Stimulated activated CD8-positive, alpha-beta memory T cell treated with anti-CD3 and anti-CD28 coated beads, Interleukin-15, amount 100 ng/mL, for 48 hours (primary cell): ENCODE measurements around the gene MCRS1.
A peak's percentile ranks its signal among the peaks of the same experiment; 100 is the strongest.

Experiments used
- DNase-seq, 2 donors: peaks; one replicate each; pipeline ENCODE4 v3.0.0-alpha.2; 2020; ENCODE audit warnings: low read depth in 2 of 2

Gene MCRS1

DNA sequence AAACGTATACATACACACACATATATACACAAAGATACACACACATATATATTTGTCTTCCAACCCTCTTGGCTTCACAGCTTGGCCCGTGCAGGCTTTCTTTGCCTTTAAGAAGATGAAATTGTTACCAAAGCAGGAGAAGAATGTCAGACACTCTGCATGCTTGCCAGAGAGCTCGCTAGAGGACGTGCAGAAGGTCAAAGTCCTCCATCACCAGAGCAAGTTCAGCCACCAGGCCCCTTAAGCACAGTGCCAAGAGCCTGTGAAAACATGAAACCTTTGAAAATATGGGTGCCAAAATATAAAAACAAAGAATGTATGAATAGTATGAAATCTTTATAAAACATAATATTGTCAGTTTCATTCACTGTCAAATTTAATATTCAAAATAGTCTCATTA, 14.9 kb upstream of the MCRS1 start:
- no peak for DNase-seq

DNA sequence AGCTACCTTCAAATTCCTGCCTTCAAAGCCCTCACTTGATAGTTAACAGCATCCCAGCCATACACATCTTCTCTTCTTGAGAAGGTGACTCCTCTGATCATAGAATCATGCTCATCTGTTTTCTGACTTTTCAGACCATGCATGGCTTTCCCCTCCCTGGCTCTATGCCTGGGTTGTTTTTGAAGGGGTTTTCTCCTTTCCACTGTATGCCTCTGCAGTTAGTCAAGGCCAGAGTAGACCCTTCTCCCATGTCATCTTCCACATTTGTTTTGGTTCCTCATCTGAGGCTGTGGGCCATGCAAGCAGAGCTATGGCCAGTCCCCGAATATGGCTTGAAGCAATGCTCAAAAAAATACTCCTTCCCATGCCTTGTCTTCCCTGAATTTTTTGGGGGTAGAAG, 14.3 kb upstream of the MCRS1 start:
- no peak for DNase-seq

DNA sequence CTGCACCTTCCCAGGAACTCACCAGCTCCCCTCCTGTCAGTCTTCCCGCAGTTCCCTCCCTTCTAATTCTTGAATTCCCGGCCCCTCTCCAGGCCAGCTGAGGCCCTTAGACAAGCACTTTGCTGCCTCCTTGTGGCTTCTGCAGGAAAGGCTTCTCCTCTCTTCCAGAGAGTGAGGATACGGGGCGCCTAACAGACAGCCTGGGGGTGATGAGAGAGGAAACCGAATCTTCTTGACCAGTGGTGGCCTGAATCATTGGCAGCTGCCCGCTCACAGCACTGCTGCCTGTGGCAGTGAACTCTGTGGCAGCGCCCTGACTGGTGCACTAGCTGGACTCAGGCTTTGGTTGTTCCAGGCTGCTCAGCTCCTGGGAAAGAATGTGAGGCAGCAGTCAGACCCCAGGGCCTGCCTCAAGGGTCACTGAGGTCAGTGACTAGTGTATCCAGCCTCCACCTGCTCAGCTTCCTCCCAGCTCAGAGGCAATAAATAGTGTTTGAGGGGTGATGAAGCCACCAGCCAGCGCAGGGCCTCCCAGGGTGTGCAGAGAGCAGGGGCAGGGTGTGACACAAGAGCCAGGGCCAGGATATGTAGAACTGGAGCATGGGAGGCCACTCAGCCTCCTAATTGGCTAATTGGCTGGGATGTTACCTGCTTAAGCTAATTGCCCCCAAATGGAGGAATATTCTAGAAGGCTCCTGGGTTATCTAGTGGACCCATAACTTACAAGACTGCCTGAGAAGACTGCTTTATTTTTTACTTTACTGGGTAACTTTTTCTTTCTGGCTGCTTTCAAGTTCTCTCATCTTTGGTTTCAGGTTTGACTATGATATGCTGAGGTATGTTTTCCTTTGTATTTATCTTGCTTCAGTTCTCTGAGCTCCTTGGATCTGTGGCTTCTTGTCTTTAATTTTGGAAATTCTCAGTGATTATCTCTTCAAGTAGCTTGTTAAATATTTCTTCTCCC, 12.9 kb upstream of the MCRS1 start:
- DNase-seq: peak in 1 of 2 donors; percentile 21

DNA sequence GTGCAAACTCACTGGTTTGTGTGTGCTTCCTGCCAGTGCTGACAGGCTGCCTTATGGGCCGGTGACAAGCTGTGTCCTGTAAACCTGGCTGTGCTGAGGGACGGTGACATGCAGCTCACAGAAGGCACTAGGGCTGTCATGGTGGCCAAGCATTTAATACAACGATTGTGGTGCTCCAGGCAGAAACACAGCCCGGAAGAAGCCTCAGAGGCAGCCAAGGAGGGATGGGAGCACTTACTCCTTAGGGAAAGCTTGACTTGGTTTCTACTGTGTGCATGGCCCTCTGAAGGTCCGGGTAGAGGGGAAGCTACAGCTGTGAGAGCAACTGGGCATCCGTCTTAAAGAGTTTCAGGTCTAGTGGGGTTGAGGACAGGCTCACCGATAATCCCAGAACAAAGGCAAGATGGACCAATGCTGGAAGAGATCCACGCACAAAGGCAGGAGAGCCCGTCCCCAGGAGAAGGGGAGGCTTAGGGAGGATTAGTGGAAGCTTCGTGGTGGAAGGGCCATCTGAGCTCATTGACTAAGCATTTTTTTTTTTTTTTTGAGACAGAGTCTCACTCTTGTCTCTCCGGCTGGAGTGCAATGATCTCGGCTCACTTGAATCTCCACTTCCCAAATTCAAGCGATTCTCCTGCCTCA, 10.7 kb upstream of the MCRS1 start:
- no peak for DNase-seq

DNA sequence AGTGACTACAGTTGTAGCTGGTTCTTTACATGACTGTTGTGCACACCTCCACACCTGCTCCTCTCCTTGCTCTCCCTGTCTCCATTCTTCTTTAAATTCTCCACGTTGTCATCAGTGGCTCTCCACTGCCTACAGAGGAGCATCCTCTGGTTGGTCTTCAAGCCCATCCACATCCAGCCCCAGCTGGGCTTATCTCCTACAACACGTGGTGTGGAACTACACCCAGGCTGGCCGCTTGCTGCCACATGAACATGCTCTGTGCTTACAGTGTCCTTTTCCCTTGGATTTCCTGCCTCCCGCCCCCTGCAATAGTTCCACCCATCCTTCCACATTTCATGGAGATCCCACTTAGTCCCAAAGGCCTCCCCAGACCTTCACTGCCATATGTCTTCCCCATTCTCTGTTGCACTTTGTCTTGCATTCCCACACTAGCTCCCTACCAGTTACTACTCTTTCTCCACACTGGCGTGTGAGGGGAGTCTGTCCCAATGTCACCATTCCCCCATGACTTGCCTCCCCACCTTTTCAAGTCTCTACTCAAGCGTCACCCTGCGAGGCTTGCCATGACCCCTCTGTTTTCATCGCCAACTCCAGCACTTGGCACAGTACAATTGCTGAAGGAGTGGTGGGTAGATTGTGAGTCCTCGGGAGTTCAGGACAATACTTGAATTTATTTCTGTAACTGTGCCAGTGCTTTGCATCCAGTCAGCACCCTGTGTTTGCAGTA, 9.8 kb upstream of the MCRS1 start:
- no peak for DNase-seq

DNA sequence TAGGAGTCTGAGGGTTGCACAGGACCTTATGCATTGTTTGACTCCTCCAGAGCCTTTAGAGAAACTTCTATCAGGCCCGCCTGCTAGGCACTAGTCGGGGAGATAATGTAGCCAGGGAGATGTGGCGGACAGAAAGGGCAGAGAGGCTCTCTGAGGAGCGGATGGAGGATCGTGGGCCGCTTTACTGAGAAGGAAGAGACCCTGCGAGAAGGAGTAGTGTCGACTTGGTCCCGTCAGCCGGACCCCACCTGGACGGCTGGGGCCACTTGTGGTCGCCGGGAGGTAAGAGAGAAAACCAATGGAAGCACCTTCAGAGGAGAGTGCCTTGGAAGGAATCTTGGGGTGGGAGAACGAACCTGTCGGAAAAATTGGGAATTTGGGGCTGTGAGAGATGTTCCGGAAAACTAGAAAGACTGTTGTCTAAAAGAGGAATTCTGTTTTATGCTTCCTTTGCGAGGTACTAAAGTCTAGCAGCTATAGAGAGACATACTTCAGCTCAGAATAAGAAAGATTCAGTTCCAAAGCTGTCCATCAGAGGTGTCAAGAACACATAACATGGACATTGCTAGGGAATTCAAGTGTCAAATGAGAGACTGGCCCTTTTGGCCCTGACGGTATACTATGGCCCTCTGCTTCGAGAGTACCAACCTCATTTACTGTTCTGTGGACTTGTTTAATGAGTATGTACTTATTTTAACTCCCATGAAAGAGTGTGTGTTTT, 660 bp upstream of the MCRS1 start:
- no peak for DNase-seq

DNA sequence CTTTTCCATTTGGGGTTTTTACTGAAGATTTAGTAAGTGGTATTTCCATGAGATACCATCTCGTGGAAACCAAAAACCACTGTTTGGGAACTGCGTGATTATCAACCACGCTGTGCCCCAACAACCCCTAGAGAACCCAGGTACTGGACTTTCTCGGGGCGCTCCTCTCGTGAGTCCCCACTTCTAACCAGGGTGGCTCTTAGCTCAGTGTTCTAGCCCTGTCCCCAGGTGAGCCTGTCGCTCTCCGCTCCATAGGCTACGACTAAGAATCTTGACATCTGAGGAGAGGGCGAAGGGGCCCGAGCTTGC, 686 bp downstream of the MCRS1 start:
- DNase-seq: no peak

DNA sequence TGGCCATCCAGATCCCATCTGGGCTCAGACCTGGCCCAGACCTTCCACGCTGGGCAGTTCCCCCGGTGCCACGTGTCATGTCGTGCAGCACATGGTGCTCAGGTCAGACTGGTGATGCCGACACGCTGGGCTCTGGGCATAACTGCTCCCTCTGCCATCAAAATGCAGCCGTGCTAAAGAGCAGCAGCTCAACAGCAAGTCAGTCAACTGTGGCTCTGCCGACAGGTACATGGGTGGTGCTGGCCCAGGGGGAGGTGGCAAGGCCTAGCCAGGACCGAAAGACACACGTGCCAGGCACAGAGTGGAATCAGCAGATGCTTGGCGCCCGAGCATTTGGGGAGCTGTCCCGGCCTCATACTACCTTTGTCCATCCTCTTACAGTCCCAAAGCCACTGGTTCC, 1.6 kb downstream of the MCRS1 start:
- no peak for DNase-seq

DNA sequence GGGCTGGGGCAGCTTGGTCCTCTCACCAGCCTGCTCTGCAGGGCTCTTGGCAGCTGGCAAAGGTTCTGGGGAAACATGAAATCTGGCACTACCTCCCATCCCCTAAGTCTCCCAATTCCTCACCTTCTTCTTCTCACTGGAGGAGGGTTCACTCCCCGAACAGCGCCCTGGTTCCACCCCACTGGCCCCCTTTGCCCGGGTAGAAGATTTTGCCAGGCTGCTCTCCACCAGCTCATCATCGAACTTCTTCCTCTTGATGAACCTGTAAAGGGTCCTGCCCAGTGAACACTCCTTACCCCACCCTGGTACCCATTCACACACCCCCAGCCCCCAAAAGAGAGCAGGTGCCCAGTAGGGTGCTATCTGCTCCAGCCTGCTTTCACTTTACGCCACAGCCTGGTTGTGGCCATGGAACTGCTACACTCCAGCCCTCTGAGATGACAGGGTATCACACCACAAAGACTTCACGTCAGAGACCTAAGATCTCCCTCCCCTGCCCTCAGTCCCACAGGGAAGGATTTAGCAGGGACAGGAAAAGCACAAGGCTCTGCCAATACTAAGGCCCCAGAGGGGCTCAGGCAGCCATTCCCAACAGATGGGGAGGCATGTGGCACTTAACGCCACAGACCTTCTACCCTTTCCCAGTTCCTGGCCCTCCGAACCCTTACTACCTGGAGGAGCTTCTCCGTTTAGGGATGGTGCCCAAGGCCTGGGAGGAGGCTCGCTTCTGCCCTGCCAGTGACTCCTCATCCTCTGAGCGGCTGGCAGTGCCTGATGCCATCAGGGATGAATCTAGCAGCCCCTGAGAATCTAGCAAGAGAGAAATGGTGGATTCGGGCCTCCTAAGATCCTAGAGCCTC, 2.3 kb downstream of the MCRS1 start:
- no peak for DNase-seq

DNA sequence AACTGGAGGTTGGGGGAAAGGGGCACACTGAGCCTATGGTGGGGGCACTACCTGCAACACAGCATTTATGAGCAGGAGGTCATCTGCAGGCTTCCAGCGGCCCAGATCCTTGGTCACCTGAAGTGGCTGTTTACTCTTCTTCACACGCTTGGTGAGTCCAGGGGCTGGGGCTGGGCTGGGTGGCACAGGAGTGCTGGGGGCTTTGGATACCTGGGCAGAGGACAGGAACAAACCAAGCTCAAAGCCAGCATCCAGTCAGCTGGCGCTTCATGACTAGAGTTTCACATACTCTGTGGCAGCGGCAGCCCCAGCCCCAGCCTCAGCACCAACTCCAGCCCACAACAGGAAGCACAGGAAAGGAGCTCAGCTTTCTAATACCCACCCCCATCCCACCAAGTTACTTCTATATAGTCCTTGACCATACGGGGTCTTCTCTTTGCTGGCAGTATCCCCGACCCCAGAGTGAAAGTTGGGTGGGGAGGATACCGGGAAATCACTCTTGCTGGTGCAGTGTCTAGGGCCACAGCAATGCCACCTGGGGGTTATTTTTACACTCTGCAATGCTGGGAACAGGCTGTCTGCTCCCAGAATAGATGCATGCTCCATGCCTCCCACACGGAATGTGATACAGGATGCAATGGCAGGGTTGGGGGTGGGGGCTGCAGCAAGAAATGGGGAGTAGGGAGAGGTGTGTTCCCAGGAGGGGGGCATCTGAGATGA, 3.1 kb downstream of the MCRS1 start:
- no peak for DNase-seq

DNA sequence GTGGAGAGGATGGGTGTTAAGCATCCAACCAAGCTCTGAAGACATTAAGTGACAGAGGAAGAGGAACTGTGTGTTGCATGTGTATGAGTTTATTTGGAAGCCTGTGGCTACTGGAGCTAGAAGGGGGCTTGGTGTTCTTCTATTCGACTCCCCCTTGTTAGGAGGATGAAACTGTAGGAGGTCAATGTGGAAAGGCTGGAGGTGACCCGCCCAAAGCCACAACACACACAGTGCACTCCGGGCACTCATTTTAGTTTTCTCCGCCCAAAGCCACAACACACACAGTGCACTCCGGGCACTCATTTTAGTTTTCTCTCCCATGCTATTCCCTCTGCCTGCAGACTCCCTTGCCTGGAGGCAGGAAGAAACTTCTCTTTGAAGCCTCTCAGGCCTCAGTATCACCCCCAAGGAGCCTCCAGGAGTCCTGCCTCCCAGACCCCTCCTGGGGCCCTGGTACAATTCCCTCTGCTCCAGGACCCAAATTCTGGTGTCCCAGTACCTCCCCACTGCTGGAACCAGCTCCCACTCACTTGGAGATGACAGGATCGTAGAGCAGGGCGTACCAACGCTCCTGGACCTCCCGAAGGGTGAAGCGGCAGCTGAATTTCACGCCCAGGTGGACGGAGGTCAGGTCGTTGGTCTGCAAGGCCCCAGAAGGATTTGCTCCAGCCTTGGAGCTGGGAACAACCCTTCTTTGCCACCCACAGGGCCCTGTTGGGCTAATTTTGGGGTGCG, 3.8 kb downstream of the MCRS1 start:
- no peak for DNase-seq

DNA sequence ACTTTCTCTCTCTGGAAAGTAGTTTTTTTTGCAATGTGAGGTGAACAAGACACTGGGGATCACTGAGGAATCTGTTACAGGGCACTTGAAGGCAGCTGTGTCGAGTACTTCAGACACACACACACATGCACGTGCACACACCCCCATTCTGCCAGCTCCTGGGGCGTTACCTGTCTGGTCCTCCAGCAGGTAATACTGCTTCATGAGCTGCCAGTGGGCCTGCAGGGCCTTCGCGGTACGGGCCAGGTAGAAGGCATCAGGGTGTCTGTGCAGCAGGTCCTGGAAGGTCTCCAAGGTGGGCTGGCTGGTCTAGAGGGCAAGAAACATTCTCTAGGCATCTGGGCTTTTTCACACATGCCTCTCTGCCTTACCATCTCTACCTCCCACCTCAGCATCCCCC, 5.1 kb downstream of the MCRS1 start:
- DNase-seq: no peak

DNA sequence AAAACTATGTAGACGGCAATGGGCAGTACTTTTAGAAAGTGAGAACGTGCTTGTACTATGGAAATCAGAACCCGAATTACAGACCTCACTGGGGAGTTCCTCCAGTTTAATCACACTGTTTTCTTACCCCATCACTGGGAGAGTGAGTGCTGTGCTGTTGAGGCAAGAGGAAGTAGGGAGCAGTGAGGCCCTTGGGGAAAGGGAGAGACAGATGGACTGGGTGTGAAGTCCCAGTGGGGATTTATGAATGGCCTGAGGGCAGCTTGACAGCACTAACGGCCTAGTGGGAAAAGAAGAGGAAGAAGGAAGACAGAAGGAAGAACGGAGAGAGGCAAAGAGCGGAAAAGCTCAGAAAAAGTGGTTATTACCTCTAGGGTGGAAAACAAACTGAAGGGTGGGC, 5.7 kb downstream of the MCRS1 start:
- DNase-seq: no peak

DNA sequence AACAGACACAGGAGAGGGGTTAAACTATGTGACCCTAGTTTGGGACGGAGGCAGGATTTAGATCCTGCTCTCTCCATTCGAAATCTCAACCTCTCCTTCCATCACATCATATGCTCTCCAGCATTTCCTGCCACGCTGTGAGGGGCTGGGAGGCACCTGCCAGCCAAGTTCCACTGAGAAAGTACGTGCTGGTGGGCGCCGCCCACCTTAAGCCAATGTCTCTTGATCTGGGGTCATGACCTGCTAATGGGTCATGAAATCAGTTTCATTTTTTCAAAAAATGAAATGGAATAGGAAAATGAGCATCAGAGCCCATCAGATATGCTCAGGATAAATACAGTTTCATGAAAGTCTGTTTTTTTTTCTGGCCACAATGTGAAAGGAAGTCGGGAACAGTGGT, 7.2 kb downstream of the MCRS1 start:
- no peak for DNase-seq

DNA sequence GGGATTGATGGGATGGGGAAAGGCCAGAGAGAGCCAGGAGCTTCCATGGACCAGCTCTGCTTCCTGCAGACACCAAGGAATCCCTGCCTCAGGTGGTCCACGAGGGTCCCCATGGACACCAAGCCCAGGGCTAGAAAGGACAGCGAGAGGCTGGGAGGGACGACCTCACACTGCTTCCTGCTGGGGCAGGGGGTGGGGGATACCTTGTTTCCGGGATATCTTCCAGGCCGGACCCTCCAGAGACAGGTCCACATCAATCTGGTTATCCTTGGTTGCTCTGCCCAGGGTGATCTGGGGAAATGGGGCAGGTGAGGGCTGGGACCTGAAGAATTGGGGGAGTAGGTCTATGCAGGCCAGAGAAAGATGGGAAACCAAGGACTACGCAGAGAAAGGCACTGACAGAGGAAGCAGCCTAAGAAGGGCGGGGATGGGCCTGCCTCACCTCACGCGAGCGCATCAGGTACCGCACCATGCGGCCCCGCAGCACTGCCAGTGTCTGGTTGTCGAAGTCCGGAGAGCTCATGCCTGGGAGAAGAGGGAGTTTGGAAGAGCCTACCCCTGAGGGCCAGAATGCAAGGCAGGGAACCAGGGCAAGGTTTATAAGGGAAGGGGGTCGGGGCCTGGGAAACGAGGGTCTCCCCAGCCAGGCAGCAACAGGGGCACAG, 8.8 kb downstream of the MCRS1 start:
- no peak for DNase-seq

DNA sequence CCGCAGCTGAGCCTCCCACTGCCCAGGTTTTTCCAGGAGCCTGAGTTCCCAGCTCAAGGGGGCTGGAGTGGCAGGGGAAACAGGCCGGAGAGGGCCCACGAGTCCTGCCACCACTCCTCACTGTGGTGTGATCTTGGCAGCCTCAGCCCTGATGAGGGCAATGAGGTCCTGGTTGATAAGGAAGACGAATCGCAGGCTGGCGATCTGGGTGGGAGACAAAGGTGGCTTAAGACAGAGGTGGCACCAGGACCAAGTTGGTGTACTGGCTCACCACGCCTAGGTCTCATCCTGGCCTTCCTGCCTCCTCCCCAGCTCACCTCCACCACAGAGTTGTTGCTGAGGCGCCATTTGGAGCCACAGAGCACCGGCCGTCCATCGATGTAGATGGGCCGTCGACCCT, 9.4 kb downstream of the MCRS1 start:
- no peak for DNase-seq

DNA sequence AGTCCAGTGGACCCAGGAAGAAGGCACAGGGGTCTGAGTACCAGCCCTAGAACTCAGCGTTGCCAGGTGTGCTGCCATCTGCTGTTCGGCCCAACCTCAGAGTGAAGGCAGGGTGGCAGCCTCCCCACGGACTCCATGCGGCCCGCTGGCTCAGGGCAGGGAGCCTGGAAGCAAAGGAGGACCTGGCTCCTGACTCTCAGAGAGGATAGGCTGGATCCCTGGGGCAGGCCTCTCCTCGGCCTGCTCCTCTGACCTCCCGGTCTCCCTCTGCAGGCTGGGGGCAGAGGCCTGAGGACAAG, 10.1 kb downstream of the MCRS1 start:
- no peak for DNase-seq

DNA sequence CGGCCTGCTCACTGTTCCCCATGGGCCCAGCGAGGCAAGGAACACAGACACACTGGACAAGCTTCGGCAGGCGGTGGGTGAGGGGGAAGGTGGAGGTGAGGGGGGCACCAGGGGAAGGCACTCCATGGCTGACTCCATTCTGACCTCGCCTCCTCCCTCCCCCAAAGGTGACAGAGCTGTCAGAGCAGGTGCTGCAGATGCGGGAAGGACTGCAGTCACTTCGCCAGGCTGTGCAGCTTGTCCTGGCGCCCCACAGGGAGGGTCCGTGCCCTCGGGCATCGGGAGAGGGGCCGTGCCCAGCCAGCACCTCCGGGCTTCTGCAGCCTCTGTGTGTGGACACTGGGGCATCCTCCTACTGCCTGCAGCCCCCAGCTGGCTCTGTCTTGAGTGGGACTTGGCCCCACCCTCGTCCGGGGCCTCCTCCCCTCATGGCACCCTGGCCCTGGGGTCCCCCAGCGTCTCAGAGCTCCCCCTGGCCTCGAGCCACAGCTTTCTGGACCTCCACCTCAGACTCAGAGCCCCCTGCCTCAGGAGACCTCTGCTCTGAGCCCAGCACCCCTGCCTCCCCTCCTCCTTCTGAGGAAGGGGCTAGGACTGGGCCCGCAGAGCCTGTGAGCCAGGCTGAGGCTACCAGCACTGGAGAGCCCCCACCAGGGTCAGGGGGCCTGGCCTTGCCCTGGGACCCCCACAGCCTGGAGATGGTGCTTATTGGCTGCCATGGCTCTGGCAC, 10.6 kb downstream of the MCRS1 start:
- DNase-seq: no peak
